Cortex of kidney (tissue), 1 donor: ENCODE measurements around the gene NECAB2.

Experiments
- DNase-seq: peaks from one replicate; lab custom pipeline; 2025; lab: John Stamatoyannopoulos, UW

The NECAB2 gene

GRCh38 chr16:83967091-83967490 is 953 bp upstream of the NECAB2 start:
- no peak for DNase-seq

GRCh38 chr16:83968306-83968851 is 335 bp downstream of the NECAB2 start:
- no peak for DNase-seq

- DNase-seq: no peak
Measured at GRCh38 chr16:83968891-83969649, 1.0 kb downstream of the NECAB2 start.

- no peak for DNase-seq
Measured at GRCh38 chr16:83969771-83970429, 1.9 kb downstream of the NECAB2 start.

- DNase-seq: no peak
Measured at GRCh38 chr16:83970430-83970815, 2.4 kb downstream of the NECAB2 start.

GRCh38 chr16:83971165-83972130 is 3.4 kb downstream of the NECAB2 start:
- DNase-seq: no peak

- DNase-seq: no peak
Measured at GRCh38 chr16:83972256-83973008, 4.4 kb downstream of the NECAB2 start.

GRCh38 chr16:83973077-83973476 is 5.0 kb downstream of the NECAB2 start:
- DNase-seq: no peak

GRCh38 chr16:83973581-83974385 is 5.7 kb downstream of the NECAB2 start:
- no peak for DNase-seq

- DNase-seq: no peak
Measured at GRCh38 chr16:83974475-83974874, 6.4 kb downstream of the NECAB2 start.

- DNase-seq: no peak
Measured at GRCh38 chr16:83975590-83976260, 7.7 kb downstream of the NECAB2 start.

GRCh38 chr16:83977056-83977815 is 9.2 kb downstream of the NECAB2 start:
- DNase-seq: no peak

- no peak for DNase-seq
Measured at GRCh38 chr16:83978401-83978904, 10.4 kb downstream of the NECAB2 start.

GRCh38 chr16:83979441-83979840 is 11.4 kb downstream of the NECAB2 start:
- DNase-seq: no peak

- no peak for DNase-seq
Measured at GRCh38 chr16:83980794-83981193, 12.8 kb downstream of the NECAB2 start.

- DNase-seq: no peak
Measured at GRCh38 chr16:83981799-83982198, 13.8 kb downstream of the NECAB2 start.

- no peak for DNase-seq
Measured at GRCh38 chr16:83983491-83983890, 15.4 kb downstream of the NECAB2 start.

GRCh38 chr16:83989300-83989699 is 21.3 kb downstream of the NECAB2 start:
- DNase-seq: no peak

GRCh38 chr16:83990492-83990891 is 22.4 kb downstream of the NECAB2 start:
- DNase-seq: no peak
